Panc1 (cell line): ENCODE measurements around the gene MT1B. TPM values are rescaled to one million over a fixed set of nuclear protein-coding genes. Genes with fewer than 3 reads are reported as not detected.
"Not testable (repeated sequence)": the region's sequence is repeated elsewhere in the genome, so short reads cannot be mapped to it uniquely, and the experiment has no call there.

ENCODE experiments used
- ATAC-seq: fragments of 200-7000 bp; cut with Tn5 transposase; 2 replicates; pipeline ENCODE4 v1.9.1; 2020; ENCODE audit warnings: mild to moderate bottlenecking, moderate library complexity
- BruUV-seq: library from RNA; stranded (reverse); fragments of 400-500 nt; replicated peaks from 2 replicates; lab custom pipeline; 2021; lab: Mats Ljungman, UMichigan
- CTCF ChIA-PET: fragments of 300-600 bp; sonication (Branson Sonifier 250); formaldehyde crosslinking; loops from one replicate; lab custom pipeline; 2022; ENCODE audit warnings: antibody characterized with exemption; lab: Charles Lee
- POLR2A ChIA-PET: fragments of 300-600 bp; sonication (Branson Sonifier 250); formaldehyde crosslinking; loops from one replicate; lab custom pipeline; 2022; ENCODE audit warnings: antibody characterized with exemption; lab: Charles Lee
- DNase-seq: peaks from one replicate; pipeline ENCODE4 v3.0.0-alpha.2; 2010; ENCODE audit warnings: low read depth, low spot score
- H3K27ac ChIP-seq: 2 replicates; pipeline ENCODE4 v1.5.1; 2011; ENCODE audit warnings: mild to moderate bottlenecking, low read length, inconsistent platforms
- H3K27me3 ChIP-seq: fragments of 200-500 bp; sonication (Bioruptor generic); 2 replicates; pipeline ENCODE4 v1.6.0; 2014; ENCODE audit warnings: low read length, inconsistent platforms; ENCODE audit not compliant: control insufficient read depth, insufficient read depth
- H3K36me3 ChIP-seq: fragments of 200-500 bp; sonication (Bioruptor generic); 2 replicates; pipeline ENCODE4 v1.5.1; 2014; ENCODE audit warnings: inconsistent platforms, mild to moderate bottlenecking, low read length, moderate library complexity; ENCODE audit not compliant: control insufficient read depth, insufficient read depth
- H3K4me1 ChIP-seq: 2 replicates; pipeline ENCODE4 v1.5.1; 2011; ENCODE audit warnings: inconsistent platforms, mild to moderate bottlenecking, low read length, moderate library complexity; ENCODE audit not compliant: control insufficient read depth, insufficient read depth
- H3K4me3 ChIP-seq, 2 experiments: 2 replicates each; pipeline ENCODE4 v1.5.1; 2011 to 2012; ENCODE audit warnings: low read depth in 2 of 2, low read length in 2 of 2, mild to moderate bottlenecking in 2 of 2, inconsistent platforms in 1 of 2, moderate library complexity in 1 of 2
- H3K9me3 ChIP-seq: fragments of 200-500 bp; sonication (Bioruptor generic); 2 replicates; pipeline ENCODE4 v1.5.1; 2014; ENCODE audit warnings: low read depth, mild to moderate bottlenecking, inconsistent platforms, low read length, moderate library complexity; ENCODE audit not compliant: control insufficient read depth, insufficient read depth
- POLR2AphosphoS5 ChIP-seq: IDR thresholded peaks from 2 replicates; pipeline ENCODE4 v1.6.1; 2012; ENCODE audit warnings: mild to moderate bottlenecking, low read depth, low read length, moderate library complexity
- REST ChIP-seq, 2 experiments: IDR thresholded peaks; 2 replicates each; pipeline ENCODE4 v1.6.1; 2011 to 2012; ENCODE audit warnings: low read depth in 2 of 2, control low read depth in 1 of 2, low read length in 1 of 2, mild to moderate bottlenecking in 1 of 2, moderate library complexity in 1 of 2; ENCODE audit not compliant: insufficient read depth in 1 of 2
- SIN3A ChIP-seq: IDR thresholded peaks from 2 replicates; pipeline ENCODE4 v1.6.1; 2012; ENCODE audit warnings: low read depth, mild to moderate bottlenecking, low read length, moderate library complexity, borderline replicate concordance; ENCODE audit not compliant: insufficient read depth
- TCF7L2 ChIP-seq: IDR thresholded peaks from 2 replicates; pipeline ENCODE4 v1.6.1; 2011; ENCODE audit warnings: mild to moderate bottlenecking, low read depth, low read length, inconsistent platforms
- in situ Hi-C: cut with HindIII; loops from 2 replicates; pipeline ENCODE4 v1.10.0; 2016; ENCODE audit warnings: low sequenced_read_pairs, low pct_unique_long_range_greater_than_20kb
- intact Hi-C: fragments of 100-400 bp; cut with micrococcal nuclease; formaldehyde crosslinking; loops from one replicate; pipeline ENCODE4 v1.10.0; 2022; ENCODE audit not compliant: unreplicated experiment
- total RNA-seq: library from RNA; stranded (reverse); gene quantifications from one replicate; pipeline ENCODE4 v1.2.1, GENCODE V29; 2021; ENCODE audit not compliant: unreplicated experiment
- TF ChIP-seq, protein P1 (sequence below): fragments of 450-650 bp; IDR thresholded peaks from 2 replicates; pipeline ENCODE4 v1.5.1; 2017; ENCODE audit warnings: mild to moderate bottlenecking

The MT1B gene
- total RNA-seq, 1 experiment from 2014 or later: not detected

GRCh38 chr16:56670620-56670934, 18.9 kb downstream of the MT1B start:
- H3K27me3 ChIP-seq: no peaks in the 10 kb centered on the region
- CTCF ChIA-PET: no interaction called here
- DNase-seq: no peak

GRCh38 chr16:56671691-56672090, 20.0 kb downstream of the MT1B start:
- ATAC-seq, H3K27ac ChIP-seq, H3K9me3 ChIP-seq, CTCF ChIA-PET, DNase-seq, in situ Hi-C loops, POLR2A ChIA-PET, intact Hi-C loops, H3K36me3 ChIP-seq, H3K27me3 ChIP-seq, BruUV-seq, H3K4me3 ChIP-seq, H3K4me1 ChIP-seq: not testable (repeated sequence)

More at GRCh38 chr16:56670620-56670934, 18.9 kb downstream of the MT1B start:
- BruUV-seq: no TSS peak
- TF ChIP-seq REST (IDR thresholded peaks at IDR 0.05; ENCODE audit: insufficient read depth in 1 of 2, low read depth in 2 of 2, low read length in 1 of 2) (no peak), SIN3A (no peak), TCF7L2 (no peak), POLR2AphosphoS5 (no peak)
- TF ChIP-seq, protein P1, sequence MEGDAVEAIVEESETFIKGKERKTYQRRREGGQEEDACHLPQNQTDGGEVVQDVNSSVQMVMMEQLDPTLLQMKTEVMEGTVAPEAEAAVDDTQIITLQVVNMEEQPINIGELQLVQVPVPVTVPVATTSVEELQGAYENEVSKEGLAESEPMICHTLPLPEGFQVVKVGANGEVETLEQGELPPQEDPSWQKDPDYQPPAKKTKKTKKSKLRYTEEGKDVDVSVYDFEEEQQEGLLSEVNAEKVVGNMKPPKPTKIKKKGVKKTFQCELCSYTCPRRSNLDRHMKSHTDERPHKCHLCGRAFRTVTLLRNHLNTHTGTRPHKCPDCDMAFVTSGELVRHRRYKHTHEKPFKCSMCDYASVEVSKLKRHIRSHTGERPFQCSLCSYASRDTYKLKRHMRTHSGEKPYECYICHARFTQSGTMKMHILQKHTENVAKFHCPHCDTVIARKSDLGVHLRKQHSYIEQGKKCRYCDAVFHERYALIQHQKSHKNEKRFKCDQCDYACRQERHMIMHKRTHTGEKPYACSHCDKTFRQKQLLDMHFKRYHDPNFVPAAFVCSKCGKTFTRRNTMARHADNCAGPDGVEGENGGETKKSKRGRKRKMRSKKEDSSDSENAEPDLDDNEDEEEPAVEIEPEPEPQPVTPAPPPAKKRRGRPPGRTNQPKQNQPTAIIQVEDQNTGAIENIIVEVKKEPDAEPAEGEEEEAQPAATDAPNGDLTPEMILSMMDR: no peak
- Histone ChIP-seq H3K9me3 (no peaks in the 10 kb centered on the region), H3K4me3 (no peak overlapping the region), H3K27ac (no peak overlapping the region), H3K4me1 (no peaks in the 10 kb centered on the region), H3K36me3 (no peaks in the 10 kb centered on the region)
- in situ Hi-C loops: no loop called here
- POLR2A ChIA-PET: no interaction called here
- intact Hi-C loops: no loop called here
- no peak for ATAC-seq

DNA sequence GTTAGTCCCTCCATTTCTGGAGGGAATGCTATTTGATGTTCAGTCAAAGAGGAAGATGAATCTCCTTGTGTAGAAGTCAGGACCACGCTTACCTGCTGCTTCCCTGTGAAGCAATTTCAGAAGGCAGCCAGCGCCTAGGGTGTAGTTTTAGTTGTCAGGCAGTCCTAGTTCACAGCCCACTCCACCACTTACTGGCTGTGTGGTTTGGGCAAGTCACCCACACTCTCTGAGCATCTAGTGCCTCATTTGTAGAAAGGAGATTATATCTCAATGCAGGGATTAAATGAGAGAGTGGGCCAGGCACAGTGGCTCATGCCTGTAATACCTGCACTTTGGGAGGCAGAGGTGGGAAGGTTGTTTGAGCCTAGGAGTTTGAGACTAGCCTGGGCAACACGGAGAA, 20.5 kb downstream of the MT1B start:
- ATAC-seq, H3K27ac ChIP-seq, H3K4me3 ChIP-seq, in situ Hi-C loops, H3K4me1 ChIP-seq, H3K36me3 ChIP-seq, DNase-seq, H3K27me3 ChIP-seq, BruUV-seq, CTCF ChIA-PET, intact Hi-C loops, H3K9me3 ChIP-seq: not testable (repeated sequence)
- POLR2A ChIA-PET: interaction anchor here (0.6 kb wide), 1 partner anchor 43 kb away, joined by 3 read pairs; no protein-coding TSS in a partner anchor
